WTC11 (cell line): Measurements from ENCODE around the gene DDX20. TPM values are rescaled to one million over a fixed set of nuclear protein-coding genes. Genes with fewer than 3 reads are reported as not detected.

Source experiments
- total RNA-seq: library from RNA; stranded (reverse); gene quantifications from 3 replicates; pipeline ENCODE4 v1.2.3, GENCODE V29; 2021

Gene DDX20
- total RNA-seq, 1 experiment from 2014 or later: 19.3 TPM

Other genes with a start within 250 kb of the DDX20 start
- gene RAP1A, start 136.1 kb upstream of the DDX20 start, total RNA-seq: 25.4 to 28.3 TPM (median 27.4 TPM) in 3 replicates
- 19.2 to 22.5 TPM (median 20.1 TPM) in 3 replicates for gene INKA2, start 16.5 kb upstream of the DDX20 start, total RNA-seq
- gene KCND3, start 233.8 kb downstream of the DDX20 start, total RNA-seq: 0.18 to 0.35 TPM (median 0.18 TPM) in 3 replicates